Breast epithelium (tissue), 3 donors: Measurements from ENCODE around the gene GLUD1.
"Not testable (repeated sequence)": the region's sequence is repeated elsewhere in the genome, so short reads cannot be mapped to it uniquely, and the experiment has no call there.

ENCODE experiments used
- POLR2A ChIP-seq: fragments of 450-650 bp; IDR thresholded peaks from one replicate; pipeline ENCODE4 v1.6.1; 2016; ENCODE audit warnings: antibody characterized with exemption, mild to moderate bottlenecking, moderate library complexity
- POLR2AphosphoS5 ChIP-seq, 3 donors: sonication (generic); formaldehyde crosslinking; IDR thresholded peaks; one replicate each; pipeline ENCODE4 v1.6.1; 2017; ENCODE audit warnings: antibody characterized with exemption in 3 of 3
- TF ChIP-seq, protein P1 (sequence below), 3 donors: fragments of 450-650 bp; IDR thresholded peaks; one replicate each; pipeline ENCODE4 v1.5.1; 2016 to 2017; ENCODE audit warnings: antibody characterized with exemption in 3 of 3, mild to moderate bottlenecking in 3 of 3, moderate library complexity in 3 of 3

DNA sequence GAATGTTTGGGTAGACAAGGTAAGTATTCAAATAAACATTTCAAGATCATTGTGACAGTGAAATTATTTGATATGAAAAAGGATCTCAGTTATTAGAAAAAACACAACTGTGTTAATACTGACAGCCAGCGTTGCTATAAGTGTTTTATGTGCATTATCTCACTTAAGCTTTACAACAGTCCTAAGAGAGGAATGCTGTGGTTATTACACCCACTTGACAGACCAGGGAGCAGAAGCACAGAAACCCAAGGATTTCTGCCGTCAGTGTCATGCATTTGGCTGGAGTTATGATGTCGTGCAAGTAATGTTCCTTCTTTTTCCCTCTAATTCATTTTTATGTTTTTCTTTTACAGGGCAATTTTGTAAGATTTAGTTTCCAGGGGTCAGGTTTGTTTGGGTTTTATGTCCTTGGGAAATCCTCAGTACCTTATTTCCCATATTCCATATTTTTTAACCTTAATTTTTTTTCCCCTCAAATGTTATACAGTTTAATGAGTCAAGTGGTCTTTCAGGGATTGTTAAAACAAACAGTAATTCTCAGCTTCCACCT, 33.0 kb upstream of the GLUD1 start:
- TF ChIP-seq, protein P1, sequence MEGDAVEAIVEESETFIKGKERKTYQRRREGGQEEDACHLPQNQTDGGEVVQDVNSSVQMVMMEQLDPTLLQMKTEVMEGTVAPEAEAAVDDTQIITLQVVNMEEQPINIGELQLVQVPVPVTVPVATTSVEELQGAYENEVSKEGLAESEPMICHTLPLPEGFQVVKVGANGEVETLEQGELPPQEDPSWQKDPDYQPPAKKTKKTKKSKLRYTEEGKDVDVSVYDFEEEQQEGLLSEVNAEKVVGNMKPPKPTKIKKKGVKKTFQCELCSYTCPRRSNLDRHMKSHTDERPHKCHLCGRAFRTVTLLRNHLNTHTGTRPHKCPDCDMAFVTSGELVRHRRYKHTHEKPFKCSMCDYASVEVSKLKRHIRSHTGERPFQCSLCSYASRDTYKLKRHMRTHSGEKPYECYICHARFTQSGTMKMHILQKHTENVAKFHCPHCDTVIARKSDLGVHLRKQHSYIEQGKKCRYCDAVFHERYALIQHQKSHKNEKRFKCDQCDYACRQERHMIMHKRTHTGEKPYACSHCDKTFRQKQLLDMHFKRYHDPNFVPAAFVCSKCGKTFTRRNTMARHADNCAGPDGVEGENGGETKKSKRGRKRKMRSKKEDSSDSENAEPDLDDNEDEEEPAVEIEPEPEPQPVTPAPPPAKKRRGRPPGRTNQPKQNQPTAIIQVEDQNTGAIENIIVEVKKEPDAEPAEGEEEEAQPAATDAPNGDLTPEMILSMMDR (IDR thresholded peaks at IDR 0.05) = not testable (repeated sequence)
- not testable (repeated sequence) for TF ChIP-seq POLR2A; POLR2AphosphoS5 (IDR thresholded peaks at IDR 0.05)
